H9 (cell line): ENCODE measurements around the gene RDH5. TPM values are rescaled to one million over a fixed set of nuclear protein-coding genes. Genes with fewer than 3 reads are reported as not detected.

Experiments
- DNase-seq: peaks from one replicate; pipeline ENCODE4 v3.0.0-alpha.2; 2017
- H2AFZ ChIP-seq: one replicate; pipeline ENCODE4 v1.6.1; 2013; ENCODE audit warnings: mild to moderate bottlenecking, low read length, control low read depth, moderate library complexity
- H2AK5ac ChIP-seq: 2 replicates; pipeline ENCODE4 v1.6.1; 2013; ENCODE audit warnings: low read length, control low read depth, mixed read lengths; ENCODE audit not compliant: insufficient read length
- H2BK120ac ChIP-seq: one replicate; pipeline ENCODE4 v1.6.1; 2013; ENCODE audit warnings: low read depth, mild to moderate bottlenecking, low read length, control low read depth, inconsistent platforms; ENCODE audit not compliant: poor library complexity, severe bottlenecking
- H2BK12ac ChIP-seq: 2 replicates; pipeline ENCODE4 v1.6.1; 2013; ENCODE audit warnings: low read length, control low read depth, mixed read lengths, low read depth; ENCODE audit not compliant: insufficient read length
- H2BK15ac ChIP-seq: 2 replicates; pipeline ENCODE4 v1.6.1; 2013; ENCODE audit warnings: low read depth, low read length, control low read depth
- H2BK20ac ChIP-seq: one replicate; pipeline ENCODE4 v1.6.1; 2013; ENCODE audit warnings: low read depth, mild to moderate bottlenecking, low read length, control low read depth, inconsistent platforms; ENCODE audit not compliant: poor library complexity, severe bottlenecking
- H2BK5ac ChIP-seq: 2 replicates; pipeline ENCODE4 v1.6.1; 2013; ENCODE audit warnings: low read length, control low read depth, mixed read lengths; ENCODE audit not compliant: insufficient read length
- H3K14ac ChIP-seq: 2 replicates; pipeline ENCODE4 v1.6.1; 2013; ENCODE audit warnings: low read length, control low read depth; ENCODE audit not compliant: insufficient read depth
- H3K18ac ChIP-seq: 2 replicates; pipeline ENCODE4 v1.6.1; 2013; ENCODE audit warnings: low read depth, mild to moderate bottlenecking, mixed read lengths, low read length, control low read depth; ENCODE audit not compliant: insufficient read length
- H3K23ac ChIP-seq: 2 replicates; pipeline ENCODE4 v1.6.1; 2013; ENCODE audit warnings: low read length, control low read depth, mixed read lengths, low read depth; ENCODE audit not compliant: insufficient read length
- H3K23me2 ChIP-seq: 2 replicates; pipeline ENCODE4 v1.6.1; 2013; ENCODE audit warnings: low read depth, mild to moderate bottlenecking, mixed read lengths, low read length, control low read depth; ENCODE audit not compliant: insufficient read length, poor library complexity, severe bottlenecking
- H3K27ac ChIP-seq: 2 replicates; pipeline ENCODE4 v1.5.1; 2013; ENCODE audit warnings: low read length, control low read depth, mixed read lengths, low read depth; ENCODE audit not compliant: insufficient read length
- H3K27me3 ChIP-seq: 2 replicates; pipeline ENCODE4 v1.6.1; 2013; ENCODE audit warnings: low read length, control low read depth, inconsistent platforms; ENCODE audit not compliant: insufficient read depth
- H3K4ac ChIP-seq: 2 replicates; pipeline ENCODE4 v1.6.1; 2013; ENCODE audit warnings: low read depth, mild to moderate bottlenecking, control low read depth, inconsistent platforms, low read length, moderate library complexity
- H3K4me1 ChIP-seq: 2 replicates; pipeline ENCODE4 v1.6.1; 2013; ENCODE audit warnings: low read length, control low read depth, inconsistent platforms; ENCODE audit not compliant: insufficient read depth
- H3K4me2 ChIP-seq: 2 replicates; pipeline ENCODE4 v1.6.1; 2013; ENCODE audit warnings: low read length, control low read depth, mixed read lengths; ENCODE audit not compliant: insufficient read length, insufficient read depth
- H3K56ac ChIP-seq: 2 replicates; pipeline ENCODE4 v1.6.1; 2013; ENCODE audit warnings: low read depth, mild to moderate bottlenecking, mixed read lengths, low read length, control low read depth; ENCODE audit not compliant: insufficient read length
- H3K79me1 ChIP-seq: 2 replicates; pipeline ENCODE4 v1.6.1; 2013; ENCODE audit warnings: low read depth, mild to moderate bottlenecking, moderate library complexity, low read length, control low read depth, inconsistent platforms; ENCODE audit not compliant: insufficient read depth, poor library complexity, severe bottlenecking
- H3K79me2 ChIP-seq: 2 replicates; pipeline ENCODE4 v1.6.1; 2013; ENCODE audit warnings: low read length, control low read depth, inconsistent platforms; ENCODE audit not compliant: insufficient read depth
- H3K9ac ChIP-seq: 2 replicates; pipeline ENCODE4 v1.6.1; 2013; ENCODE audit warnings: low read length, control low read depth, mixed read lengths; ENCODE audit not compliant: insufficient read length; ENCODE audit errors: extremely low read depth
- H3K9me3 ChIP-seq: one replicate; pipeline ENCODE4 v1.6.1; 2013; ENCODE audit warnings: low read depth, low read length, inconsistent platforms; ENCODE audit not compliant: control insufficient read depth
- H3T11ph ChIP-seq: one replicate; pipeline ENCODE4 v1.6.1; 2013; ENCODE audit warnings: mild to moderate bottlenecking, low read length, control low read depth, inconsistent platforms
- H4K20me1 ChIP-seq: one replicate; pipeline ENCODE4 v1.6.1; 2013; ENCODE audit not compliant: control insufficient read depth, insufficient read length, insufficient read depth
- H4K5ac ChIP-seq: 2 replicates; pipeline ENCODE4 v1.6.1; 2013; ENCODE audit warnings: low read depth, mild to moderate bottlenecking, mixed read lengths, low read length, control low read depth; ENCODE audit not compliant: insufficient read length
- H4K8ac ChIP-seq: replicated peaks from 2 replicates; pipeline ENCODE4 v1.6.1; 2013; ENCODE audit warnings: low read length, control low read depth, mixed read lengths, low read depth; ENCODE audit not compliant: insufficient read length
- H4K91ac ChIP-seq: 2 replicates; pipeline ENCODE4 v1.6.1; 2013; ENCODE audit warnings: low read depth, mild to moderate bottlenecking, moderate library complexity, mixed read lengths, low read length, control low read depth; ENCODE audit not compliant: insufficient read length
- H3K27ac Mint-ChIP-seq, 3 experiments: 2 replicates in 2 of 3; 3 replicates in 1 of 3; pipeline ENCODE4 v1.8.0; 2020 to 2021; ENCODE audit warnings: mixed read lengths in 3 of 3, mild to moderate bottlenecking in 1 of 3, moderate library complexity in 1 of 3
- H3K27me3 Mint-ChIP-seq: 2 replicates; pipeline ENCODE4 v1.8.0; 2021; ENCODE audit warnings: low read depth, mild to moderate bottlenecking, moderate library complexity, mixed read lengths
- H3K36me3 Mint-ChIP-seq, 3 experiments: 2 replicates in 2 of 3; 3 replicates in 1 of 3; pipeline ENCODE4 v1.8.0; 2020 to 2021; ENCODE audit warnings: low read depth in 3 of 3, mixed read lengths in 3 of 3; ENCODE audit not compliant: insufficient read depth in 1 of 3
- H3K4me1 Mint-ChIP-seq, 2 experiments: 2 replicates each; pipeline ENCODE4 v1.8.0; 2020; ENCODE audit warnings: mixed read lengths in 2 of 2
- H3K4me3 Mint-ChIP-seq, 2 experiments: 2 replicates in 1 of 2; 3 replicates in 1 of 2; pipeline ENCODE4 v1.8.0; 2020 to 2021; ENCODE audit warnings: mild to moderate bottlenecking in 2 of 2, mixed read lengths in 2 of 2, moderate library complexity in 1 of 2
- H3K9me3 Mint-ChIP-seq, 2 experiments: 2 replicates in 1 of 2; 3 replicates in 1 of 2; pipeline ENCODE4 v1.8.0; 2020; ENCODE audit warnings: mild to moderate bottlenecking in 2 of 2, mixed read lengths in 2 of 2, moderate library complexity in 1 of 2
- total RNA-seq: library from RNA; stranded (reverse); gene quantifications from 2 replicates; pipeline ENCODE4 v1.2.1, GENCODE V29; 2021
- TF ChIP-seq, protein P1 (sequence below): fragments of 200-600 bp; sonication (generic); conservative IDR thresholded peaks from 3 replicates; pipeline ENCODE4 v1.8.0; 2021; ENCODE audit warnings: antibody characterized with exemption, mild to moderate bottlenecking

The RDH5 gene
- total RNA-seq, 1 experiment from 2014 or later: 6.6 TPM

DNA sequence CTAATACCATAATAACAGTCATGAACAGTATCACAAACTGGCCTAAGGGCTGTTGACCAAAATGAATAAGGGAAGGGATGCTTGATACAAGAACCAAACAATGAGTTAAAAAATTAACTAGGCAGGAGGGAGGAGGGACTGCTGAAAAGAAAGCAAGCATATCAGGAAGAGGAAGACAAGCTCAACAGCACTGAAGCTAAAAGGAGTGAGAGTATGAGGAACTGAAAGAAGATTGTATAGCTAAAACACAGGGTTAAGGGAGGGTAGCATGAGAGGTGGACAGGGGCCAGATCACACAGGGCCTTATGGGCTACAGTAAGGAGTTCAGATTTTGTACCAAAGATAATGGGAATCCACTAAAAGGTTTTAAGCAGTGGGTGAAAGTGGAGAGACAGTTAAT is 46.6 kb upstream of the RDH5 start:
- Histone ChIP-seq H2BK20ac (no peak overlapping the region), H2AFZ (no peak overlapping the region), H3K4ac (no peak overlapping the region), H2BK120ac (no peak overlapping the region), H3K27ac (no peak overlapping the region), H3K18ac (no peak overlapping the region), H3K23me2 (no peaks in the 10 kb centered on the region), H3K27me3 (no peaks in the 10 kb centered on the region), H3K9ac (no peak overlapping the region), H3K4me2 (no peak overlapping the region), H3K79me2 (no peaks in the 10 kb centered on the region), H2BK5ac (no peak overlapping the region), H3T11ph (no peak overlapping the region), H4K91ac (no peak overlapping the region), H4K20me1 (no peaks in the 10 kb centered on the region), H3K14ac (no peak overlapping the region), H3K9me3 (no peaks in the 10 kb centered on the region), H2BK15ac (no peak overlapping the region), H4K8ac (no peak overlapping the region), H3K4me1 (no peaks in the 10 kb centered on the region), H3K79me1 (no peaks in the 10 kb centered on the region), H3K23ac (no peak overlapping the region), H2AK5ac (no peak overlapping the region), H2BK12ac (no peak overlapping the region), H4K5ac (no peak overlapping the region), H3K56ac (no peak overlapping the region)
- Mint-ChIP-seq H3K27me3 (peaks cover 10% of the 10 kb centered on the region), H3K9me3 (no peaks in the 10 kb centered on the region), H3K4me3 (no peak overlapping the region), H3K27ac (no peak overlapping the region), H3K36me3 (no peaks in the 10 kb centered on the region; a peak in 1 of 7 replicates), H3K4me1 (peaks cover 0 to 3% of the 10 kb centered on the region in 2 experiments; a peak in 1 of 4 replicates)
- no peak for DNase-seq
- TF ChIP-seq, protein P1, sequence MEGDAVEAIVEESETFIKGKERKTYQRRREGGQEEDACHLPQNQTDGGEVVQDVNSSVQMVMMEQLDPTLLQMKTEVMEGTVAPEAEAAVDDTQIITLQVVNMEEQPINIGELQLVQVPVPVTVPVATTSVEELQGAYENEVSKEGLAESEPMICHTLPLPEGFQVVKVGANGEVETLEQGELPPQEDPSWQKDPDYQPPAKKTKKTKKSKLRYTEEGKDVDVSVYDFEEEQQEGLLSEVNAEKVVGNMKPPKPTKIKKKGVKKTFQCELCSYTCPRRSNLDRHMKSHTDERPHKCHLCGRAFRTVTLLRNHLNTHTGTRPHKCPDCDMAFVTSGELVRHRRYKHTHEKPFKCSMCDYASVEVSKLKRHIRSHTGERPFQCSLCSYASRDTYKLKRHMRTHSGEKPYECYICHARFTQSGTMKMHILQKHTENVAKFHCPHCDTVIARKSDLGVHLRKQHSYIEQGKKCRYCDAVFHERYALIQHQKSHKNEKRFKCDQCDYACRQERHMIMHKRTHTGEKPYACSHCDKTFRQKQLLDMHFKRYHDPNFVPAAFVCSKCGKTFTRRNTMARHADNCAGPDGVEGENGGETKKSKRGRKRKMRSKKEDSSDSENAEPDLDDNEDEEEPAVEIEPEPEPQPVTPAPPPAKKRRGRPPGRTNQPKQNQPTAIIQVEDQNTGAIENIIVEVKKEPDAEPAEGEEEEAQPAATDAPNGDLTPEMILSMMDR: no peak
